HCT116 (cell line): Measurements from ENCODE around the gene PRR20A.

ENCODE experiments used
- CEBPB ChIP-seq: IDR thresholded peaks from 2 replicates; pipeline ENCODE4 v1.6.1; 2012; ENCODE audit warnings: low read depth
- CTCF ChIP-seq, 3 experiments: fragments of 200-600 bp in 1 of 3; sonication (generic) in 1 of 3; IDR thresholded peaks in 2 of 3; conservative IDR thresholded peaks in 1 of 3; 2 replicates each; pipeline ENCODE4 v1.5.1; 2012 to 2017; ENCODE audit warnings: low read depth in 2 of 3, low read length in 2 of 3, antibody characterized with exemption in 1 of 3, borderline replicate concordance in 1 of 3, control low read depth in 1 of 3, mild to moderate bottlenecking in 1 of 3, mixed read lengths in 1 of 3, mixed run types in 1 of 3, moderate library complexity in 1 of 3; ENCODE audit not compliant: insufficient read depth in 1 of 3
- EGR1 ChIP-seq: IDR thresholded peaks from 2 replicates; pipeline ENCODE4 v1.6.1; 2012; ENCODE audit warnings: low read depth
- EZH2 ChIP-seq: fragments of 200-600 bp; sonication (generic); IDR thresholded peaks from 2 replicates; pipeline ENCODE4 v1.6.1; 2017; ENCODE audit warnings: antibody characterized with exemption, mixed run types
- FOSL1 ChIP-seq: IDR thresholded peaks from 2 replicates; pipeline ENCODE4 v1.6.1; 2012; ENCODE audit warnings: low read depth
- POLR2A ChIP-seq: IDR thresholded peaks from 2 replicates; pipeline ENCODE4 v1.7.0; 2011; ENCODE audit warnings: borderline replicate concordance; ENCODE audit not compliant: insufficient read depth, insufficient read length; ENCODE audit errors: extremely low read depth
- POLR2AphosphoS5 ChIP-seq: IDR thresholded peaks from 2 replicates; pipeline ENCODE4 v1.6.1; 2011; ENCODE audit warnings: mild to moderate bottlenecking, low read depth, low read length, moderate library complexity
- RAD21 ChIP-seq: IDR thresholded peaks from 2 replicates; pipeline ENCODE4 v1.6.1; 2012; ENCODE audit warnings: low read depth, mild to moderate bottlenecking
- REST ChIP-seq: IDR thresholded peaks from 2 replicates; pipeline ENCODE4 v1.6.1; 2012; ENCODE audit warnings: low read depth

- TF ChIP-seq REST, result no peak
- TF ChIP-seq RAD21, result no peak
- TF ChIP-seq EZH2, result no peak
- TF ChIP-seq CTCF (IDR thresholded peaks at IDR 0.05 in 2 of 3, conservative IDR thresholded peaks at IDR 0.05 in 1 of 3; ENCODE audit: borderline replicate concordance in 1 of 3, insufficient read depth in 1 of 3, low read depth in 2 of 3, low read length in 2 of 3), result no peak
- TF ChIP-seq POLR2AphosphoS5, result no peak
- TF ChIP-seq POLR2A, result no peak
- no peak for TF ChIP-seq FOSL1
- TF ChIP-seq CEBPB, result no peak
- no peak for TF ChIP-seq EGR1
Measured at GRCh38 chr13:57138988-57139387, 1.7 kb upstream of the PRR20A start.
